SK-N-SH (cell line): ENCODE measurements around the gene CMYA5. TPM values are rescaled to one million over a fixed set of nuclear protein-coding genes. Genes with fewer than 3 reads are reported as not detected.

Source experiments
- CTCF ChIA-PET: fragments of 300-600, 350-600 bp; formaldehyde crosslinking; extraction: SDS; loops from one replicate; lab custom pipeline; 2021; lab: Yijun Ruan, JAX
- POLR2A ChIA-PET: fragments of 350-600 bp; sonication (Branson Sonifier 250); formaldehyde crosslinking; extraction: SDS; loops from one replicate; lab custom pipeline; 2020; ENCODE audit warnings: antibody characterized with exemption, inconsistent platforms; lab: Yijun Ruan, JAX
- DNase-seq: peaks from one replicate; pipeline ENCODE4 v3.0.0; 2012
- H2AFZ ChIP-seq: fragments of 200-600 bp; sonication (generic); 2 replicates; pipeline ENCODE4 v1.8.1; 2016; ENCODE audit warnings: antibody characterized with exemption, mild to moderate bottlenecking, low read depth
- H3F3A ChIP-seq: fragments of 200-600 bp; sonication (generic); replicated peaks from 2 replicates; pipeline ENCODE3; 2016; ENCODE audit warnings: antibody characterized with exemption, mild to moderate bottlenecking; ENCODE audit not compliant: insufficient read depth
- H3K27ac ChIP-seq, 2 experiments: fragments of 200-500 bp in 1 of 2; fragments of 200-600 bp in 1 of 2; sonication (Bioruptor generic) in 1 of 2; sonication (generic), shearing (Covaris generic) in 1 of 2; 2 replicates each; pipeline versions ENCODE4 v1.5.1 to v1.6.1; 2014 to 2016; ENCODE audit warnings: low read depth in 2 of 2, inconsistent platforms in 1 of 2, low read length in 1 of 2, mild to moderate bottlenecking in 1 of 2, mixed read lengths in 1 of 2
- H3K27me3 ChIP-seq: fragments of 200-600 bp; sonication (generic), shearing (Covaris generic); 2 replicates; pipeline ENCODE4 v1.6.1; 2016; ENCODE audit warnings: mixed run types; ENCODE audit not compliant: insufficient read depth
- H3K36me3 ChIP-seq, 2 experiments: fragments of 200-500 bp in 1 of 2; fragments of 200-600 bp in 1 of 2; sonication (Bioruptor generic) in 1 of 2; sonication (generic) in 1 of 2; replicated peaks in 1 of 2; 2 replicates each; pipeline versions ENCODE3 to v1.5.1; 2014 to 2016; ENCODE audit warnings: low read length in 1 of 2, mild to moderate bottlenecking in 1 of 2; ENCODE audit not compliant: insufficient read depth in 2 of 2, control insufficient read depth in 1 of 2
- H3K4me1 ChIP-seq, 2 experiments: fragments of 200-500 bp in 1 of 2; fragments of 200-600 bp in 1 of 2; sonication (Bioruptor generic) in 1 of 2; sonication (generic), shearing (Covaris generic) in 1 of 2; 2 replicates each; pipeline versions ENCODE4 v1.5.1 to v1.6.1; 2014 to 2016; ENCODE audit warnings: low read depth in 1 of 2, low read length in 1 of 2, mixed run types in 1 of 2; ENCODE audit not compliant: insufficient read depth in 2 of 2, control insufficient read depth in 1 of 2
- H3K4me2 ChIP-seq: fragments of 200-600 bp; sonication (generic), shearing (Covaris generic); 2 replicates; pipeline ENCODE4 v1.6.1; 2017; ENCODE audit warnings: mixed run types
- H3K4me3 ChIP-seq, 2 experiments: fragments of 200-500 bp in 1 of 2; fragments of 200-600 bp in 1 of 2; sonication (Bioruptor generic) in 1 of 2; sonication (generic), shearing (Covaris generic) in 1 of 2; 2 replicates each; pipeline versions ENCODE4 v1.5.1 to v1.8.1; 2014 to 2016; ENCODE audit warnings: low read depth in 2 of 2, inconsistent platforms in 1 of 2, low read length in 1 of 2, mild to moderate bottlenecking in 1 of 2, mixed read lengths in 1 of 2, moderate library complexity in 1 of 2
- H3K79me2 ChIP-seq: fragments of 200-600 bp; sonication (generic); 2 replicates; pipeline ENCODE4 v1.8.1; 2017; ENCODE audit warnings: mild to moderate bottlenecking; ENCODE audit not compliant: insufficient read depth
- H3K9ac ChIP-seq: fragments of 200-600 bp; sonication (generic); 2 replicates; pipeline ENCODE4 v1.6.1; 2017; ENCODE audit warnings: mixed run types
- H3K9me2 ChIP-seq: fragments of 200-600 bp; sonication (generic); 2 replicates; pipeline ENCODE4 v1.6.1; 2017; ENCODE audit warnings: mixed run types
- H3K9me3 ChIP-seq: fragments of 200-600 bp; sonication (generic); 2 replicates; pipeline ENCODE4 v1.6.1; 2017; ENCODE audit warnings: mixed run types, mild to moderate bottlenecking, moderate library complexity
- H4K20me1 ChIP-seq: fragments of 200-600 bp; sonication (generic); 2 replicates; pipeline ENCODE4 v1.6.1; 2017; ENCODE audit warnings: mild to moderate bottlenecking, mixed run types; ENCODE audit not compliant: insufficient read depth
- CHD2 ChIP-seq: fragments of 150-350 bp; IDR thresholded peaks from 2 replicates; pipeline ENCODE4 v1.6.1; 2018; ENCODE audit warnings: low read length; ENCODE audit not compliant: partially characterized antibody
- FOXJ3 ChIP-seq: sonication (generic); formaldehyde crosslinking; IDR thresholded peaks from 2 replicates; pipeline ENCODE4 v1.5.1; 2020; ENCODE audit warnings: mild to moderate bottlenecking, missing genetic modification reagents
- GATA2 ChIP-seq: sonication (generic); formaldehyde crosslinking; IDR thresholded peaks from 2 replicates; pipeline ENCODE4 v1.5.0; 2020; ENCODE audit warnings: mild to moderate bottlenecking, missing genetic modification reagents
- MXI1 ChIP-seq: IDR thresholded peaks from 2 replicates; pipeline ENCODE4 v1.6.1; 2012; ENCODE audit warnings: mild to moderate bottlenecking, low read depth, low read length, improper control_type of control experiment
- POLR2AphosphoS5 ChIP-seq: IDR thresholded peaks from 2 replicates; pipeline ENCODE4 v1.6.1; 2012; ENCODE audit warnings: low read depth, low read length
- RFX5 ChIP-seq: IDR thresholded peaks from 2 replicates; pipeline ENCODE4 v1.6.1; 2012; ENCODE audit warnings: mild to moderate bottlenecking, improper control_type of control experiment, low read length
- SIN3A ChIP-seq: IDR thresholded peaks from 2 replicates; pipeline ENCODE4 v1.6.1; 2012; ENCODE audit warnings: low read depth, mild to moderate bottlenecking, low read length, moderate library complexity, borderline replicate concordance
- SMC3 ChIP-seq: IDR thresholded peaks from 2 replicates; pipeline ENCODE4 v1.6.1; 2012; ENCODE audit warnings: low read depth, low read length, improper control_type of control experiment
- TAF1 ChIP-seq: IDR thresholded peaks from 2 replicates; pipeline ENCODE4 v1.6.1; 2012; ENCODE audit warnings: low read depth, mild to moderate bottlenecking, low read length, moderate library complexity, borderline replicate concordance
- TCF12 ChIP-seq: IDR thresholded peaks from 2 replicates; pipeline ENCODE4 v1.4.0; 2012
- TEAD4 ChIP-seq: IDR thresholded peaks from 2 replicates; pipeline ENCODE4 v1.4.0; 2012; ENCODE audit warnings: mild to moderate bottlenecking, borderline replicate concordance; ENCODE audit not compliant: insufficient read depth
- YY1 ChIP-seq: IDR thresholded peaks from 2 replicates; pipeline ENCODE4 v1.4.0; 2012; ENCODE audit warnings: low read depth, mild to moderate bottlenecking
- WGBS: methylation state at CpG from one replicate; pipeline ENCODE4 v1.1.6; 2017; ENCODE audit warnings: low lambda C conversion rate; 5-methylcytosine and 5-hydroxymethylcytosine counted together
- polyA plus RNA-seq, 3 experiments: library from polyadenylated mRNA; depleted of rRNA; stranded (reverse); fragments of >200 nt; gene quantifications; 2 replicates each; pipeline ENCODE4 v1.2.3, GENCODE V29; 2012
- TF ChIP-seq, protein P1 (sequence below): fragments of 150-350 bp; IDR thresholded peaks from 2 replicates; pipeline ENCODE4 v1.6.1; 2016; ENCODE audit warnings: mild to moderate bottlenecking, low read depth, low read length
- TF ChIP-seq, protein P2 (sequence below): fragments of 200-600 bp; sonication (generic); IDR thresholded peaks from 2 replicates; pipeline ENCODE4 v1.6.1; 2017; ENCODE audit warnings: antibody characterized with exemption, mild to moderate bottlenecking, moderate library complexity
- TF ChIP-seq, protein P3 (sequence below): IDR thresholded peaks from 2 replicates; pipeline ENCODE4 v1.4.0; 2012; ENCODE audit warnings: low read depth, borderline replicate concordance

The CMYA5 gene
- polyA plus RNA-seq, 1 of the 3 experiments (the other 2 are of a cell fraction) = 0.12 TPM

DNA sequence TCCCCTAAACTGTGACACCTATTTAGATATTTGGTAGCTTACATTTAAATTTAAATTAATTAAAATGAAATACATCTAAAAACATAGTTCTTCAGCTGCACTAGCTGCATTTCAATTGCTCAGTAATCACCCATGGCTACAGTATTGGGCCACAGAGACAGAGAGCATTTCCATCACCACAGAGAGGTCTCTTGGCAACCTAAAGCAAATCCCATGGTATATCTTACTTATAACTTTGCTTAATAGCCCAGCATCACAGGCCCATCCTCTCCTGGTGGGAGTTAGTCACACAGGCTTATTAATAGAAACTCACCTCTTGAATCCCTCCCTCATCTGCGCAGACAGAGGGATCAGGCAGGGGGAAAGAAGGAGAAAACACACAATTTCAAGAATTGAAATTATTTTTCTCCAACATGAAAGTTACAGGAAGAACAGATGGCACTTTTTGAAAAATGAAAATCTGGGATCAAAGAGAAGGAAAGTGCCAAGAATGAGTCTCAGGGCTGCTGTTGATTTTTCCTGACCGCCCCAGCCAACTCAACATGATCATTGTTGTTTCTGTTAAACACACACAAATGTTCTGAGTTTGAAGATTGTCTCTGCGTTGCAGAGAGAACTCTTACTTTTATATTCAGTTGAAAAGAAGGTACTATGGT lies 144.6 kb downstream of the CMYA5 start:
- TF ChIP-seq, protein P1, sequence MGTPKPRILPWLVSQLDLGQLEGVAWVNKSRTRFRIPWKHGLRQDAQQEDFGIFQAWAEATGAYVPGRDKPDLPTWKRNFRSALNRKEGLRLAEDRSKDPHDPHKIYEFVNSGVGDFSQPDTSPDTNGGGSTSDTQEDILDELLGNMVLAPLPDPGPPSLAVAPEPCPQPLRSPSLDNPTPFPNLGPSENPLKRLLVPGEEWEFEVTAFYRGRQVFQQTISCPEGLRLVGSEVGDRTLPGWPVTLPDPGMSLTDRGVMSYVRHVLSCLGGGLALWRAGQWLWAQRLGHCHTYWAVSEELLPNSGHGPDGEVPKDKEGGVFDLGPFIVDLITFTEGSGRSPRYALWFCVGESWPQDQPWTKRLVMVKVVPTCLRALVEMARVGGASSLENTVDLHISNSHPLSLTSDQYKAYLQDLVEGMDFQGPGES = no peak
- TF ChIP-seq SMC3 (no peak), GATA2 (CRISPR knock-in tag) (no peak), YY1 (no peak), SIN3A (no peak), FOXJ3 (CRISPR knock-in tag) (no peak), POLR2AphosphoS5 (no peak), TAF1 (no peak), CHD2 (no peak), MXI1 (no peak), RFX5 (no peak), TCF12 (no peak), TEAD4 (no peak)
- TF ChIP-seq, protein P2, sequence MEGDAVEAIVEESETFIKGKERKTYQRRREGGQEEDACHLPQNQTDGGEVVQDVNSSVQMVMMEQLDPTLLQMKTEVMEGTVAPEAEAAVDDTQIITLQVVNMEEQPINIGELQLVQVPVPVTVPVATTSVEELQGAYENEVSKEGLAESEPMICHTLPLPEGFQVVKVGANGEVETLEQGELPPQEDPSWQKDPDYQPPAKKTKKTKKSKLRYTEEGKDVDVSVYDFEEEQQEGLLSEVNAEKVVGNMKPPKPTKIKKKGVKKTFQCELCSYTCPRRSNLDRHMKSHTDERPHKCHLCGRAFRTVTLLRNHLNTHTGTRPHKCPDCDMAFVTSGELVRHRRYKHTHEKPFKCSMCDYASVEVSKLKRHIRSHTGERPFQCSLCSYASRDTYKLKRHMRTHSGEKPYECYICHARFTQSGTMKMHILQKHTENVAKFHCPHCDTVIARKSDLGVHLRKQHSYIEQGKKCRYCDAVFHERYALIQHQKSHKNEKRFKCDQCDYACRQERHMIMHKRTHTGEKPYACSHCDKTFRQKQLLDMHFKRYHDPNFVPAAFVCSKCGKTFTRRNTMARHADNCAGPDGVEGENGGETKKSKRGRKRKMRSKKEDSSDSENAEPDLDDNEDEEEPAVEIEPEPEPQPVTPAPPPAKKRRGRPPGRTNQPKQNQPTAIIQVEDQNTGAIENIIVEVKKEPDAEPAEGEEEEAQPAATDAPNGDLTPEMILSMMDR = no peak
- TF ChIP-seq, protein P3, sequence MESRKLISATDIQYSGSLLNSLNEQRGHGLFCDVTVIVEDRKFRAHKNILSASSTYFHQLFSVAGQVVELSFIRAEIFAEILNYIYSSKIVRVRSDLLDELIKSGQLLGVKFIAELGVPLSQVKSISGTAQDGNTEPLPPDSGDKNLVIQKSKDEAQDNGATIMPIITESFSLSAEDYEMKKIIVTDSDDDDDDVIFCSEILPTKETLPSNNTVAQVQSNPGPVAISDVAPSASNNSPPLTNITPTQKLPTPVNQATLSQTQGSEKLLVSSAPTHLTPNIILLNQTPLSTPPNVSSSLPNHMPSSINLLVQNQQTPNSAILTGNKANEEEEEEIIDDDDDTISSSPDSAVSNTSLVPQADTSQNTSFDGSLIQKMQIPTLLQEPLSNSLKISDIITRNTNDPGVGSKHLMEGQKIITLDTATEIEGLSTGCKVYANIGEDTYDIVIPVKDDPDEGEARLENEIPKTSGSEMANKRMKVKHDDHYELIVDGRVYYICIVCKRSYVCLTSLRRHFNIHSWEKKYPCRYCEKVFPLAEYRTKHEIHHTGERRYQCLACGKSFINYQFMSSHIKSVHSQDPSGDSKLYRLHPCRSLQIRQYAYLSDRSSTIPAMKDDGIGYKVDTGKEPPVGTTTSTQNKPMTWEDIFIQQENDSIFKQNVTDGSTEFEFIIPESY = no peak
- ChIA-PET CTCF (no interaction called here), POLR2A (no interaction called here)
- Histone ChIP-seq H2AFZ (no peak overlapping the region), H3K9ac (no peak overlapping the region), H3K9me2 (no peaks in the 10 kb centered on the region), H4K20me1 (no peaks in the 10 kb centered on the region), H3K27me3 (no peaks in the 10 kb centered on the region), H3K4me3 (no peak overlapping the region), H3K9me3 (no peaks in the 10 kb centered on the region), H3K36me3 (no peaks in the 10 kb centered on the region), H3K79me2 (no peaks in the 10 kb centered on the region), H3K4me1 (peaks cover 0 to 4% of the 10 kb centered on the region in 2 experiments; a peak in 2 of 4 replicates), H3F3A (no peaks in the 10 kb centered on the region), H3K27ac (no peak overlapping the region), H3K4me2 (no peak overlapping the region)
- DNase-seq = no peak
- WGBS = 85% methylated on average over 3 of the region's 3 CpGs
